ENCODE data around the gene GDI1.

GRCh38 chrX:154403858-154404257 is 33.1 kb upstream of the GDI1 start:
- no peak for TF ChIP-seq TAF1 (IDR thresholded peaks at IDR 0.05; ENCODE audit: borderline replicate concordance, low read depth, low read length)
- no peak for TF ChIP-seq NR2F1 (conservative IDR thresholded peaks at IDR 0.05)
- TF ChIP-seq CEBPB (IDR thresholded peaks at IDR 0.05; ENCODE audit: borderline replicate concordance in 1 of 2, low read depth in 2 of 2, low read length in 2 of 2): no peak
- TF ChIP-seq CTCF (IDR thresholded peaks at IDR 0.05 in 2 of 3, conservative IDR thresholded peaks at IDR 0.05 in 1 of 3; ENCODE audit: control insufficient read depth in 2 of 3, extremely low read depth in 1 of 3, insufficient read depth in 1 of 3, low read depth in 3 of 3, low read length in 3 of 3): no peak
- TF ChIP-seq SUZ12 (IDR thresholded peaks at IDR 0.05; ENCODE audit: unreplicated experiment): no peak
- no peak for TF ChIP-seq RAD21 (IDR thresholded peaks at IDR 0.05; ENCODE audit: insufficient read depth, low read depth, low read length)
- TF ChIP-seq BCL3 (IDR thresholded peaks at IDR 0.05; ENCODE audit: borderline replicate concordance, insufficient read depth, low read depth, low read length, poor library complexity, severe bottlenecking): no peak
- TF ChIP-seq ATF7 (IDR thresholded peaks at IDR 0.05; ENCODE audit: low read depth): no peak
- no peak for TF ChIP-seq EZH2 (IDR thresholded peaks at IDR 0.05; ENCODE audit: borderline replicate concordance, control insufficient read depth, low read depth, low read length)
- TF ChIP-seq MTA3 (IDR thresholded peaks at IDR 0.05; ENCODE audit: borderline replicate concordance, low read length): no peak
- no peak for TF ChIP-seq USF2 (IDR thresholded peaks at IDR 0.05; ENCODE audit: borderline replicate concordance, low read depth, low read length)
- TF ChIP-seq CREM (IDR thresholded peaks at IDR 0.05; ENCODE audit: low read depth): no peak
- TF ChIP-seq PBX3 (IDR thresholded peaks at IDR 0.05; ENCODE audit: insufficient replicate concordance, low read depth, low read length): no peak
